Adrenal gland (tissue), 12 donors: ENCODE measurements around the gene USP53. TPM values are rescaled to one million over a fixed set of nuclear protein-coding genes. Genes with fewer than 3 reads are reported as not detected.

ENCODE experiments used
- DNase-seq, 7 donors: peaks; one replicate each; pipeline ENCODE4 v3.0.0-alpha.2; 2019 to 2020
- H3K27ac ChIP-seq, 5 donors: fragments of 200-600 bp; sonication (generic) in 4 of 5; 1 replicate in 3 of 5; 2 replicates in 2 of 5; pipeline versions ENCODE4 v1.5.1 to v1.8.0; 2016 to 2020; ENCODE audit warnings: mild to moderate bottlenecking in 1 of 5
- H3K27me3 ChIP-seq: fragments of 200-600 bp; 2 replicates; pipeline ENCODE4 v1.8.0; 2021
- H3K36me3 ChIP-seq, 2 donors: fragments of 200-600 bp; replicated peaks in 1 of 2; 1 replicate in 1 of 2; 2 replicates in 1 of 2; pipeline versions ENCODE4 v1.5.1 to v1.8.0; 2018 to 2022
- H3K4me1 ChIP-seq, 2 donors: fragments of 200-600 bp; replicated peaks in 1 of 2; 1 replicate in 1 of 2; 2 replicates in 1 of 2; pipeline versions ENCODE4 v1.5.1 to v1.8.0; 2018 to 2021
- H3K4me3 ChIP-seq, 4 donors: fragments of 200-600 bp; sonication (generic) in 3 of 4; one replicate each; pipeline ENCODE4 v1.5.1; 2016 to 2018
- H3K9me3 ChIP-seq, 3 donors: fragments of 200-600 bp; sonication (generic) in 1 of 3; replicated peaks in 1 of 3; 1 replicate in 2 of 3; 2 replicates in 1 of 3; pipeline versions ENCODE4 v1.5.1 to v1.8.0; 2016 to 2021
- POLR2A ChIP-seq, 2 donors: fragments of 450-650 bp; IDR thresholded peaks; one replicate each; pipeline ENCODE4 v1.6.1; 2017; ENCODE audit warnings: antibody characterized with exemption in 2 of 2, mild to moderate bottlenecking in 2 of 2, moderate library complexity in 1 of 2
- whole genome bisulfite sequencing, 4 donors: extraction: QIAGEN DNeasy Blood & Tissue Kit in 2 of 4; methylation state at CpG; one replicate each; pipeline versions ENCODE4 v1.1.5 to v1.1.7; 2013 to 2017; 5-methylcytosine and 5-hydroxymethylcytosine counted together
- intact Hi-C, 2 donors: fragments of 100-400 bp; cut with DNase I; formaldehyde crosslinking; loops; one replicate each; pipeline versions ENCODE4 v1.14.1 to v1.15.0; 2022 to 2023
- polyA plus RNA-seq, 3 donors: library from polyadenylated mRNA; stranded (reverse); fragments of 200-250 nt in 2 of 3; fragments of 350-450 nt in 1 of 3; fragmentation: Illumina TruSeq in 1 of 3; extraction: RNeasy Lipid Tissue Mini Kit (QIAGEN cat#74804) in 1 of 3; gene quantifications; one replicate each; pipeline ENCODE4 v1.2.3, GENCODE V29; 2013 to 2014
- total RNA-seq, 9 donors: library from RNA; depleted of rRNA in 4 of 9; stranded (reverse); fragments of >200 nt in 4 of 9; fragments of 120-200 nt in 1 of 9; fragmentation: NEBNext Ultra II Directional in 1 of 9; extraction: Animal tissue kit (Norgen Biotek cat#: 25700) in 1 of 9; gene quantifications; one replicate each; pipeline versions ENCODE4 v1.1.0 to v1.2.4, GENCODE V29; 2013 to 2023
- TF ChIP-seq, protein P1 (sequence below), 6 experiments: fragments of 450-650 bp in 4 of 6; fragments of 200-600 bp in 2 of 6; sonication (generic) in 1 of 6; IDR thresholded peaks; 1 replicate in 5 of 6; 2 replicates in 1 of 6; pipeline versions ENCODE4 v1.5.1 to v1.8.0; 2016 to 2021; ENCODE audit warnings: antibody characterized with exemption in 6 of 6, mild to moderate bottlenecking in 2 of 6, moderate library complexity in 1 of 6
- donor health status: healthy with polysubstance abuse.
- donor health status: Bipolar disorder and iron deficiency.
- donor health status: DM: yes; HTN: yes; CAD: no.
- donor health status: DM: no; HTN: no; CAD: no.
- donor health status: DM: no; HTN: no; CAD: no.
- donor health status: DM: yes; HTN: yes; CAD: no.

USP53 gene
- total and polyA plus RNA-seq, 12 donors = 7.0 to 78.9 (median 34.4) TPM

DNA sequence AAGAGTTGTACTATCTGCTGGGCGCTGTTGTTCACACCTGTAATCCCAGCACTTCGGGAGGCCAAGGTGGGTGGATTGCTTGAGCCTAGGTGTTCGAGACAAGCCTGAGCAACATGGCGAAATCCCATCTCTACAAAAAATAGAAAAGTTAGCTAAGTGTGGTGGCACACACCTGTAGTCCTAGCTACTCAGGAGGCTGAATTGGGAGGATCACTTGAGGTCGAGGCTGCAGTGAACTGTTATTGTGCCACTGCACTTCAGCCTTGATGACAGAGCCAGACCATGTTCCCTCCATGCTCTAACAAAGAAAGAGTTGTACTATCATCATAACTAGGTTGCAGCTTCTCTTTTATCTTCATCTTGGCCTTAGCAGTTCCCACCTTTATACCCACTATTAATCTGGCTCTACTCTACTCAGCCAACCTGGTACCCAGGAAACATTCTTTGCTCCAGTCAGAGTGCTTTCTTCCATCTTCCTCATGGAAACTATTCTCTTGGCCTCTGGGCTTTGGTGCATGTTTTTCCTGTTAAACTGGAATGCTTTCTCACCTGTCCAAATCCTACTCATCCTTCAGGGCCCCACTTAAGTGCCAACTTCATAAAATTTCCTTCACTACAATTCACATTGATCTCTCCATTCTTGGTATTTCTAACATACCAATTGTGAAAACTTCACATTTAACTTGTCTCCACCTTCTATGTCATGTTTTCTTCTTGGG lies 91.2 kb downstream of the USP53 start:
- no peaks in the 10 kb centered on the region for H3K9me3 ChIP-seq
- no peak overlapping the region for H3K27ac ChIP-seq
- H3K27me3 ChIP-seq = no peaks in the 10 kb centered on the region
- WGBS, 4 donors = 89 to 96% (median 95%) methylated on average over 5 of the region's 5 CpGs
- no peak overlapping the region for H3K4me3 ChIP-seq
- TF ChIP-seq, protein P1, sequence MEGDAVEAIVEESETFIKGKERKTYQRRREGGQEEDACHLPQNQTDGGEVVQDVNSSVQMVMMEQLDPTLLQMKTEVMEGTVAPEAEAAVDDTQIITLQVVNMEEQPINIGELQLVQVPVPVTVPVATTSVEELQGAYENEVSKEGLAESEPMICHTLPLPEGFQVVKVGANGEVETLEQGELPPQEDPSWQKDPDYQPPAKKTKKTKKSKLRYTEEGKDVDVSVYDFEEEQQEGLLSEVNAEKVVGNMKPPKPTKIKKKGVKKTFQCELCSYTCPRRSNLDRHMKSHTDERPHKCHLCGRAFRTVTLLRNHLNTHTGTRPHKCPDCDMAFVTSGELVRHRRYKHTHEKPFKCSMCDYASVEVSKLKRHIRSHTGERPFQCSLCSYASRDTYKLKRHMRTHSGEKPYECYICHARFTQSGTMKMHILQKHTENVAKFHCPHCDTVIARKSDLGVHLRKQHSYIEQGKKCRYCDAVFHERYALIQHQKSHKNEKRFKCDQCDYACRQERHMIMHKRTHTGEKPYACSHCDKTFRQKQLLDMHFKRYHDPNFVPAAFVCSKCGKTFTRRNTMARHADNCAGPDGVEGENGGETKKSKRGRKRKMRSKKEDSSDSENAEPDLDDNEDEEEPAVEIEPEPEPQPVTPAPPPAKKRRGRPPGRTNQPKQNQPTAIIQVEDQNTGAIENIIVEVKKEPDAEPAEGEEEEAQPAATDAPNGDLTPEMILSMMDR (IDR thresholded peaks at IDR 0.05) = no peak
- TF ChIP-seq POLR2A (IDR thresholded peaks at IDR 0.05) = no peak
- no peak for DNase-seq
- intact Hi-C loops = no loop called here
- H3K4me1 ChIP-seq = peaks cover 8% of the 10 kb centered on the region in 2 donors
- no peaks in the 10 kb centered on the region for H3K36me3 ChIP-seq

DNA sequence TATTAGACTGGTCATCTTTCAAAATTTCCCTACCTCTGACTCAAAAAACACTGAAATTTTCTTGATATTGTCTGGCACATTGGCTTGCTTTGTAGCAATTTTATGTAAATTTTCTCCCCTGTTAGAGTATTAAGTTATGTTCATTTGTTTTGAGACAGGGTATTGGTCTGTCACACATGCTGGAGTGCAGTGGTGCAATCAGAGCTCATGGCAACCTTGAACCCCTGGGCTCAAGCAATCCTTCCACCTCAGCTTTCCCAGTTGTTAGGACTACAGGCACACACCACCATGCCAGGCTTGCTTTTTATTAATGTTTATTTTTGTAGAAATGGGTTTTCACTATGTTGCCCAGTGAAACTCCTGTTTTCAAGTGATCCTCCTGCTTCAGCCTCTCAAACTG lies 91.9 kb downstream of the USP53 start:
- intact Hi-C loops = no loop called here
- Histone ChIP-seq H3K4me1 (peaks cover 2% of the 10 kb centered on the region in 2 donors), H3K4me3 (no peak overlapping the region), H3K27ac (no peak overlapping the region), H3K9me3 (no peaks in the 10 kb centered on the region), H3K27me3 (no peaks in the 10 kb centered on the region), H3K36me3 (no peaks in the 10 kb centered on the region)
- peak in 1 of 7 donors; percentile 38 for DNase-seq
- no peak for TF ChIP-seq POLR2A (IDR thresholded peaks at IDR 0.05)
- TF ChIP-seq, protein P1 (IDR thresholded peaks at IDR 0.05) = no peak

DNA sequence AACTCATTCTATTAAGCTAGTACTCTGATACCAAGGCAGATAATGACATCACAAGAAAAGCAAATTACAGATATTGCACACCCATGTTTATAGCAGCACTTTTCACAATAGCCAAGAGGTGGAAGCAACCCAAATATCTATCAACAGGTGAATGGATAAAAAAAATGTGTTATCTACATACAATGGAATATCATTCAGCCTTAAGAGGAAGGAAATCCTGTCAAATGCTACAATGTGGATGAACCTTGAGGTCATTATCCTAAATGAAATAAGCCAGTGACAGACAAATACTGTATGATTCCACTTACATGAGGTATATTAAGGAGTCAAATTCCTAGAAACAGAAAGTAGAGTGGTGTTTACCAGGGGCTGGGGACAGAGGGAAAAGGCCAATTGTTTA lies 95.1 kb downstream of the USP53 start:
- intact Hi-C loops = no loop called here
- DNase-seq = no peak
- Histone ChIP-seq H3K9me3 (no peaks in the 10 kb centered on the region), H3K27me3 (no peaks in the 10 kb centered on the region), H3K36me3 (no peaks in the 10 kb centered on the region), H3K4me3 (no peak overlapping the region), H3K4me1 (no peaks in the 10 kb centered on the region), H3K27ac (no peak overlapping the region)
- TF ChIP-seq POLR2A (IDR thresholded peaks at IDR 0.05) = no peak
- TF ChIP-seq, protein P1 (IDR thresholded peaks at IDR 0.05) = no peak

DNA sequence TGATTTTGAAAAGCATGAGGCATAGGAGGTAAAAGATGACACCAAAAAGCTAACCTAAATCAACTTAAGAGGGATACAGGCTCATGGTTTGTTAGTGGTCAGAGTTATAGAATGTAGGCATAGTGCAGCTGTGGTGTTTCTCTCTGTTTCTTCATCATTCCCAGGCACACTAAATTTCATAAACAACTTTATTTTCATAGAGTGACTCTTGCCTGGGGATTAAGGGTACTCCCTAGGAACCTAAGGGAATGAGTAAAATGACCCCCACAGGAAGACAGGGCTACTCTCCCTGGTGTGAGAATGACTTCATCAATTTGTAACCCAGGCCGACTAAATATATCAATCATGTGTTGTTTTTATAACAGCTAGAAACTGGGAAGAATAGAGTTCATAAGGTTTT lies 98.3 kb downstream of the USP53 start:
- Histone ChIP-seq H3K4me3 (no peak overlapping the region), H3K27ac (no peak overlapping the region), H3K27me3 (no peaks in the 10 kb centered on the region), H3K4me1 (no peaks in the 10 kb centered on the region), H3K9me3 (no peaks in the 10 kb centered on the region), H3K36me3 (no peaks in the 10 kb centered on the region)
- 36 to 70% (median 55%) methylated on average over 1 of the region's 1 CpG for WGBS, 4 donors
- no peak for DNase-seq
- TF ChIP-seq, protein P1 (IDR thresholded peaks at IDR 0.05) = no peak
- TF ChIP-seq POLR2A (IDR thresholded peaks at IDR 0.05) = no peak
- intact Hi-C loops = loop anchor here in 1 of 2 donors (10.0 kb wide), 1 partner anchor 424 kb away; no protein-coding TSS in a partner anchor
